ENCODE data around the gene CHST4.
"Not testable (repeated sequence)": the region's sequence is repeated elsewhere in the genome, so short reads cannot be mapped to it uniquely, and the experiment has no call there.

Gene CHST4

GRCh38 chr16:71572497-71573116 lies 46.4 kb downstream of the CHST4 start:
- no peak for DNase-seq

GRCh38 chr16:71573387-71574094 lies 47.3 kb downstream of the CHST4 start:
- no peak for DNase-seq

GRCh38 chr16:71574702-71575101 lies 48.5 kb downstream of the CHST4 start:
- no peak for DNase-seq

DNA sequence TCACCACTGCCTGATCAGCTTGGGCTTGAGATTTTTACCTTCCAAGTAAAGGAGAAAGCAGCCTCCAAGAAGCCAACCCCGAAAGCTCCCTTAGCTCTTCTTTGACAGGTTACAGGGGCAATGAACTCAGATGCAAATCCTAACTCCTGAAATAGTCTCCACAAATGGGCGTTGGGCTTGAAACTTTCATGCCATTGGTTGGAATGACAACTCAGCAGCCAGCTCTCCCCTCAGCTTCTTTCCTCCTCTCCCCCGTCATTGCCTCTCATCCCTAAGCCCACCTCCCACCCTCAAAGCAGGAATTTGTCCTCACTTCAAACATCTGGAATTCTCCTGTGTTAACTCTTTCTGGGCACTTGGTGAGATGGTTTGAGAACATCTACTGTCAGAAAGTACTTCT lies 50.7 kb downstream of the CHST4 start, which contains the start of gene TAT:
TSS of gene TAT (minus strand) at position 122 of the 400 bp plus-strand sequence. CDS start 677 bp downstream, outside the sequence.
- no peak for DNase-seq

DNA sequence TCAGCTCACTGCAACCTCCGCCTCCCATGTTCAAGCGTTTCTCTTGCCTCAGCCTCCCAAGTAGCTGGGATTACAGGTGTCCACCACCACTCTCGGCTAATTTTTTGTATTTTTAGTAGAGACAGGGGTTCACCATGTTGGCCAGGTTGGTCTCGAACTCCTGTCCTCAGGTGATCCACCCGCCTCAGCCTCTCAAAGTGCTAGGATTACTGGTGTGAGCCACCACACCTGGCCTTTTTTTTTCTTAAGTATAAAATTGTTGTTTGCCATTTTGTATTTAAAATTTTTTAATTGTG lies 56.3 kb downstream of the CHST4 start:
- not testable (repeated sequence) for DNase-seq

DNA sequence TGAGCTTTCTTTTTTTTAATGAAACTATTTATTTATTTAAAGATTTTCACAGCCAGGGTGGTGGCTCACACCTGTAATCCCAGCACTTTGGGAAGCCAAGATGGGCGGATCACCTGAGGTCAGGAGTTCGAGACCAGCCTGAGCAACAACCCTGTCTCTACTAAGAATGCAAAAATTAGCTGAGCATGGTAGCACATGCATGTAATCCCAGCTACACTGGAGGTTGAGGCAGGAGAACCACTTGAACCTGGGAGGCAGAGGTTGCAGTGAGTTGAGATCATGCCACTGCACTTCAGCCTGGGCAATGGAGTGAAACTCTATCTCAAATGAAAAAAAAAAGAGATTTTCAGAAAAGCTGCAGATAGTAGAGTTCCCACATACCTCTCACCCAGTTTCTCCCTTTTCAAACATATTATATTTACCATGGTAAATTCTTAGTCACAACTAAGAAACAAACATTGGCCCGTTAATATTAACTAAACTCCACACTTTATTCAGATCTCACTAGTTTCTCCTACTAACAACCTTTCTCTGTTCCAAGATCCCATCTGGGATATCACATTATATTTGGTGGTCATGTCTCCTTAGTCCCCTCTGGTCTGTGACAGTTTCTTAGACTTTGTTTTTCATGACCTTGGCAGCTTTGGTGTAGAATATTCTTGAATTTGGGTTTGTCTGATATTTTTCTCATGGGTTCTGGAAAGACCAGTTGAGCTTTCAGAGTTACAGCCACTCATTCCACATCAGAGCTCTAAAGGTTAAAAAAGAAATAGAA lies 58.5 kb downstream of the CHST4 start:
- DNase-seq = no peak

GRCh38 chr16:71585318-71585703 lies 59.1 kb downstream of the CHST4 start:
- no peak for DNase-seq
